OCI-LY3 (cell line): ENCODE results near the gene CCDC9B.
A peak's percentile ranks its signal among the peaks of the same experiment; 100 is the strongest.

Source experiments
- H2AFZ ChIP-seq: fragments of 200-600, 300-600 bp; shearing (Covaris generic); 2 replicates; pipeline ENCODE4 v1.6.0; 2014; ENCODE audit warnings: antibody characterized with exemption, low read depth, low read length
- H3K27ac ChIP-seq: fragments of 200-600, 300-600 bp; sonication (generic); 2 replicates; pipeline ENCODE4 v1.5.1; 2014; ENCODE audit warnings: mild to moderate bottlenecking, low read length, moderate library complexity, mixed read lengths
- H3K27me3 ChIP-seq: fragments of 200-600, 300-600 bp; sonication (generic); 2 replicates; pipeline ENCODE4 v1.6.1; 2014; ENCODE audit warnings: low read depth, low read length, mixed read lengths
- H3K36me3 ChIP-seq: fragments of 200-600, 300-600 bp; sonication (generic); replicated peaks from 2 replicates; pipeline ENCODE3; 2014; ENCODE audit warnings: low read depth, low read length, mixed read lengths
- H3K4me1 ChIP-seq: fragments of 300-600, 200-600 bp; sonication (generic); 2 replicates; pipeline ENCODE4 v1.6.1; 2014; ENCODE audit warnings: low read length, mixed read lengths
- H3K4me2 ChIP-seq: fragments of 200-600, 300-600 bp; sonication (generic); 2 replicates; pipeline ENCODE4 v1.6.1; 2014; ENCODE audit warnings: low read length, mixed read lengths
- H3K4me3 ChIP-seq: fragments of 300-600, 200-600 bp; sonication (generic); 2 replicates; pipeline ENCODE4 v1.5.1; 2014; ENCODE audit warnings: antibody characterized with exemption, mild to moderate bottlenecking, low read length, moderate library complexity
- H3K79me2 ChIP-seq: fragments of 300-600, 200-600 bp; shearing (Covaris generic); 2 replicates; pipeline ENCODE4 v1.6.1; 2014; ENCODE audit warnings: mild to moderate bottlenecking, low read length, mixed read lengths
- H3K9ac ChIP-seq: fragments of 300-600, 200-600 bp; shearing (Covaris generic); 2 replicates; pipeline ENCODE4 v1.6.0; 2014; ENCODE audit warnings: mild to moderate bottlenecking, low read length, moderate library complexity
- H3K9me3 ChIP-seq: fragments of 200-600, 300-600 bp; shearing (Covaris generic); 2 replicates; pipeline ENCODE4 v1.6.1; 2014; ENCODE audit warnings: low read length, mixed read lengths; ENCODE audit not compliant: insufficient read depth
- H4K20me1 ChIP-seq: fragments of 200-600, 300-600 bp; sonication (generic); 2 replicates; pipeline ENCODE4 v1.6.1; 2016; ENCODE audit warnings: low read length, mixed read lengths; ENCODE audit not compliant: insufficient read depth
- EZH2phosphoT487 ChIP-seq: fragments of 200-600 bp; shearing (Covaris generic); IDR thresholded peaks from 2 replicates; pipeline ENCODE4 v1.6.1; 2018; ENCODE audit warnings: antibody characterized with exemption, mixed run types, low read depth
- TF ChIP-seq, protein P1 (sequence below): fragments of 200-600, 300-600 bp; sonication (generic); IDR thresholded peaks from 2 replicates; pipeline ENCODE4 v1.5.1; 2014; ENCODE audit warnings: antibody characterized with exemption, low read length, low read depth

Gene CCDC9B

DNA sequence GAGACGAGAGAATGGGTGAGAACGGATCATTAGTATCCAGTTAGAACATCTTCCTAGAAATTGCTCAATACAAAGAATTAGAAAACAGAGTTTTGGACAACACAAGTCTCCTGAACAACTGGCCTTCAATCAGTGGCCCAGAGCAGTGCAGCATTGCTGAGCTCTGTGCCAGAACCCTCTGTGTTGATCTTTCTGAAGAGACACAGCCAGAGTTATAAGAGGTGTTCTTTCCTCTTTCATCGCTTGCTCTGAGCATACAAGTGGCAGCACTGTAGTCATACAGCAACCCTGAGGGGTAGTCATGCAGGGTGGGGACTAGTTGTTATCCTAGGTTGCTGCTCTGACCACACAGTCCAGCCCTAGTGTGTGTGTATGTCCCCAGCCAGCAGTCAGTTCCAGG is 45.7 kb upstream of the CCDC9B start:
- peaks cover 8% of the 10 kb centered on the region; the same call in 1 of the 2 replicates for H3K4me1 ChIP-seq
- no peak overlapping the region for H2AFZ ChIP-seq
- H3K4me2 ChIP-seq: no peak overlapping the region
- TF ChIP-seq EZH2phosphoT487: no peak
- TF ChIP-seq, protein P1, sequence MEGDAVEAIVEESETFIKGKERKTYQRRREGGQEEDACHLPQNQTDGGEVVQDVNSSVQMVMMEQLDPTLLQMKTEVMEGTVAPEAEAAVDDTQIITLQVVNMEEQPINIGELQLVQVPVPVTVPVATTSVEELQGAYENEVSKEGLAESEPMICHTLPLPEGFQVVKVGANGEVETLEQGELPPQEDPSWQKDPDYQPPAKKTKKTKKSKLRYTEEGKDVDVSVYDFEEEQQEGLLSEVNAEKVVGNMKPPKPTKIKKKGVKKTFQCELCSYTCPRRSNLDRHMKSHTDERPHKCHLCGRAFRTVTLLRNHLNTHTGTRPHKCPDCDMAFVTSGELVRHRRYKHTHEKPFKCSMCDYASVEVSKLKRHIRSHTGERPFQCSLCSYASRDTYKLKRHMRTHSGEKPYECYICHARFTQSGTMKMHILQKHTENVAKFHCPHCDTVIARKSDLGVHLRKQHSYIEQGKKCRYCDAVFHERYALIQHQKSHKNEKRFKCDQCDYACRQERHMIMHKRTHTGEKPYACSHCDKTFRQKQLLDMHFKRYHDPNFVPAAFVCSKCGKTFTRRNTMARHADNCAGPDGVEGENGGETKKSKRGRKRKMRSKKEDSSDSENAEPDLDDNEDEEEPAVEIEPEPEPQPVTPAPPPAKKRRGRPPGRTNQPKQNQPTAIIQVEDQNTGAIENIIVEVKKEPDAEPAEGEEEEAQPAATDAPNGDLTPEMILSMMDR: no peak
- peaks cover 31% of the 10 kb centered on the region for H3K79me2 ChIP-seq
- no peaks in the 10 kb centered on the region for H3K27me3 ChIP-seq
- H3K9ac ChIP-seq: no peak overlapping the region
- H4K20me1 ChIP-seq: 0 out of 2 replicates have a peak, but pooled peaks cover 5% of the 10 kb centered on the region
- H3K36me3 ChIP-seq: peaks cover 60% of the 10 kb centered on the region
- no peaks in the 10 kb centered on the region for H3K9me3 ChIP-seq
- no peak overlapping the region for H3K4me3 ChIP-seq
- no peak overlapping the region for H3K27ac ChIP-seq

DNA sequence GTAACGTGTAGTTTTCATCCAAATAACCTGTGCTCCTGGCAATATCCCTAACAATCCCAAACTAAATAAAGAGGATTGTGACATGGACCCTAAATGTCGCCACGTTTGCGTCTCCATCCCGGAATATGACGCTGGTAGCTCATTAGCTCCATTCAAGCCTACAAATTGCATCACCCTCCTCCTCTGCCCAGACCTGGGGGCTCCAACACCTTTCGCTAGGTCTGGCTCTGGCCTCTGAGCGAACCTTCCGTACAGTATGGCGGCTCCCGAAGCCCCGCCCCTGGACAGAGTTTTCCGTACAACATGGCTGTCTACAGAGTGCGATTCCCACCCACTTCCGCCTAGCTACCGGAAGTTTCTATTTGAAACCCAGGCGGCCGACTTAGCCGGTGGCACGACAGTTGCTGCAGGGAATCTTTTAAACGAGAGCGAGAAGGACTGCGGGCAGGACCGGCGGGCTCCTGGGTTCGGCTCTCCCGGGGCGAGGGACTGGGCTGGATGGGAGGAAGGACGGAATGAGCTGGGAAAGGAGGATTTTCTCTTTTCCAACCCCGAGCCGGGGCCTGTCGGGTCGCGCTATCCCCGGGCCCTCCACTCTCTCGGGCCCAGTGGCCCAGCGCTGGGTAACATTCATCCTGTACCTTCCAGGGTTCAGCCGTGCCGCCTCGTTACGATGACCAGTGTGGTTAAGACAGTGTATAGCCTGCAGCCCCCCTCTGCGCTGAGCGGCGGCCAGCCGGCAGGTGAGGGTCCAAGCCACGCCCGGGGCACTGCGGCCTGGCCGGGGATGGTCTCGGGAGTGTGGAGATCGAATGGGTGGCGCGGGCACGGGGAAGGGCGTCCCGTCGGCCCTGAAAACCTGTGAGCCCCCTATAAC is 42.1 kb upstream of the CCDC9B start, which contains the start of gene KNSTRN:
TSS of gene KNSTRN (plus strand) at position 142 of the 877 bp plus-strand sequence. CDS start at position 257, 115 bp downstream.
- Histone ChIP-seq H3K4me1 (peaks cover 8% of the 10 kb centered on the region; the same call in 1 of the 2 replicates), H3K79me2 (peaks cover 31% of the 10 kb centered on the region), H3K4me2 (peak within 1 kb of the TSS; percentile 94), H3K9me3 (no peaks in the 10 kb centered on the region), H2AFZ (peak within 1 kb of the TSS; percentile 98), H3K27me3 (no peaks in the 10 kb centered on the region), H3K9ac (peak within 1 kb of the TSS; percentile 89), H3K27ac (peak within 1 kb of the TSS; percentile 54), H4K20me1 (0 out of 2 replicates have a peak, but pooled peaks cover 5% of the 10 kb centered on the region), H3K4me3 (peak within 1 kb of the TSS; percentile 91), H3K36me3 (peaks cover 36% of the 10 kb centered on the region)
- no peak for TF ChIP-seq EZH2phosphoT487
- TF ChIP-seq, protein P1: no peak

DNA sequence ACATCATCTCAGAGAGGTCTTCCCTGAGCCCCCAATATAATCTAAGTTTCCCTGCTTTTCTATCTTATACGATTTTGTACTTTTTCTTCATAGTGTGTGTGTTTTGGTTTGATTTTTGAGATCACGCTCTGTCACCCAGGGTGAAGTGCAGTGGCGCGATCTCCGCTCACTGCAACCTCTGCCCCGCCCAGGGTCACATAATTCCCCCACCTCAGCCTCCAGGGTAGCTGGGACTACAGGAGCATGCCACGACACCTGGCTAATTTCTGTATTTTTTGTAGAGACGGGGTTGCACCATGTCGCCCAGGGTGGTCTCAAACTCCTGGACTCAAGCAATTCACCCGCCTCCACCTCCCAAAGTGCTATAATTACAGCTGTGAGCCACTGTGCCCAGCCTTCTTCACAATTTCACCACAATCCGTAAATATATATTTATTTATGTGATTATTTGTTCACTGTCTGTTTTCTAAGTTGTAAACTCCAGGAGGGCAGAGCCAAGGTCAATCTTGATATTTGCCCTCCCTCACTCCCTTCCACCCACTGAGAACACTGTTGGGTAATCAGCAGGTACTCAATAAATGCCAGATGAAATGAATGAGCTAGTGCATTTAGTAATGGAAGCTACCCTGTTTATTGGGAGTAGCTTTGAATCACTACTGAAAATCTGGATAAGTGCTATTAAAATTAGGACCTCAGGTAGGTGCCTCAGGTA is 41.2 kb upstream of the CCDC9B start:
- no peak overlapping the region for H3K9ac ChIP-seq
- H3K9me3 ChIP-seq: no peaks in the 10 kb centered on the region
- 0 out of 2 replicates have a peak overlapping the region, but pooled peaks have one; percentile 91 for H3K4me3 ChIP-seq
- peaks cover 31% of the 10 kb centered on the region for H3K79me2 ChIP-seq
- peak overlapping the region; percentile 48 for H3K4me2 ChIP-seq
- peaks cover 8% of the 10 kb centered on the region; the same call in 1 of the 2 replicates for H3K4me1 ChIP-seq
- H3K27ac ChIP-seq: no peak overlapping the region
- TF ChIP-seq, protein P1: no peak
- TF ChIP-seq EZH2phosphoT487: no peak
- H4K20me1 ChIP-seq: 0 out of 2 replicates have a peak, but pooled peaks cover 5% of the 10 kb centered on the region
- peak overlapping the region; percentile 98 for H2AFZ ChIP-seq
- H3K27me3 ChIP-seq: no peaks in the 10 kb centered on the region
- peaks cover 28% of the 10 kb centered on the region for H3K36me3 ChIP-seq

DNA sequence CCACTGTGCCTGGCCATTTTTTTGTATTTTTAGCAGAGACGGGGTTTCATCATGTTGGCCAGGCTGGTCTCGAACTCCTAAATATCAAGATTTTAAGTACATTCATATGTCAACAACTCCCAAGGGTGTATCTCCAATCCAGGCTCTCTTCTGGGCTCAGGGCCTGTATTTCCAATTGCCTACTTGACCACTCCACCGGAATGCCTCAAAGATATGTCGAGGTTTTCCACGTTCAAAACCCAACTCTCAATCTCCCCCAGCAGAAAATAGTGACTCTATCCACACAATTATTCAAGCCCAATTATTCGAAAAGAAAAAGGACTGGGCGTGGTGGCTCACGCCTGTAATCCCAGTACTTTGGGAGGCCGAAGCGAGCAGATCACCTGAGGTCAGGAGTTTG is 39.9 kb upstream of the CCDC9B start:
- Histone ChIP-seq H3K27ac (no peak overlapping the region), H2AFZ (no peak overlapping the region), H4K20me1 (0 out of 2 replicates have a peak, but pooled peaks cover 3% of the 10 kb centered on the region), H3K9me3 (no peaks in the 10 kb centered on the region), H3K9ac (no peak overlapping the region), H3K27me3 (no peaks in the 10 kb centered on the region), H3K4me3 (no peak overlapping the region), H3K36me3 (peaks cover 17% of the 10 kb centered on the region), H3K4me1 (peaks cover 8% of the 10 kb centered on the region; the same call in 1 of the 2 replicates), H3K79me2 (peaks cover 29% of the 10 kb centered on the region), H3K4me2 (no peak overlapping the region)
- TF ChIP-seq EZH2phosphoT487: no peak
- TF ChIP-seq, protein P1: no peak
